Effector CD4-positive, alpha-beta T cell (primary cell): ENCODE measurements around the gene EEA1.
"Not testable (repeated sequence)": the region's sequence is repeated elsewhere in the genome, so short reads cannot be mapped to it uniquely, and the experiment has no call there.

Experiments used
- DNase-seq: peaks from one replicate; pipeline ENCODE4 v3.0.0-alpha.2; 2020

EEA1 gene

DNA sequence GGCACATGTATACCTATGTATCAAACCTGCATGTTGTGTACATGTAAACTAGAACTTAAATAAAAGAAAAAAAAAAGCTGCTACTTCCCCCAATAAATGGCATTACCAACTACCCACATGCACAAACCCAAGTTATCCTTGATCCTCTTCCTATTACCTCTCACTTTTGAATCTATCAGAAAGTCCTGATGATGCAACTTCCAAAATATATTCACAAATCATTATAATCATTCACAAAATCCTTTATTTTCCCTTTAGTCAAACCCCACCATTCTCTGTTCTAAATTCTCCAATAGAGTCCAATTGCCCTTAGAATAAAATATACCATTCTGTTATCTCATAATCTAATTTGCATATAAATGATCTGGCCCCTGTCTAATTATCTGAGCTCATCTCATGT is 134.3 kb downstream of the EEA1 start:
- no peak for DNase-seq

DNA sequence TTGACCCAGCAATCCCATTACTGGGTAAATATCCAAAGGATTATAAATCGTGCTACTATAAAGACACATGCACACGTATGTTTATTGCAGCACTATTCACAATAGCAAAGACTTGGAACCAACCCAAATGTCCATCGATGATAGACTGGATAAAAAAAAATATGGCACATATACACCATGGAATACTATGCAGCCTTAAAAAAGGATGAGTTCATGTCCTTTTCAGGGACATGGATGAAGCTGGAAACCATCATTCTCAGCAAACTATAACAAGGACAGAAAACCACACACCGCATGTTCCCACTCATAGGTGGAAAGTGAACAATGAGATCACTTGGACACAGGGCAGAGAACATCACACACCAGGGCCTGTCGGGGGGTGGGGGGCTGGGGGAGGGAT is 134.7 kb downstream of the EEA1 start:
- DNase-seq, result not testable (repeated sequence)

DNA sequence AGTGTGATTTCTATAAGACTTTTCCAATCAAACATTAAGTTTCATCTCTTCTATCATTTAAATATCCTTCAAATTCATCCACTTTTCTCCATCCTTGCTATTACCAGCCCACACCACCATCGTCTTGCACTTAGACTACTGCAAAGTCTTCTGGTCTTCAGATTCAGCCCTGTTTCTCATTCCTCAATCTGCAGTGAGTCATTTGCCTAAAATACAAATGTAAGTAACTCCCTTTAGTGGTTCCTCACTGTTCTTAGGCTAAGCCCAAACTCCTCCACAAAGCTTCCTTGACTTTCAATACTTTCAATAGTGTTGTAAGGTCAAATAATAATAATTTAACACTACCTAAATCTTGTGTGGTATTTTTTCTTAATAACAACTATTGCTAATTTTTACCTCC is 143.1 kb downstream of the EEA1 start:
- no peak for DNase-seq

DNA sequence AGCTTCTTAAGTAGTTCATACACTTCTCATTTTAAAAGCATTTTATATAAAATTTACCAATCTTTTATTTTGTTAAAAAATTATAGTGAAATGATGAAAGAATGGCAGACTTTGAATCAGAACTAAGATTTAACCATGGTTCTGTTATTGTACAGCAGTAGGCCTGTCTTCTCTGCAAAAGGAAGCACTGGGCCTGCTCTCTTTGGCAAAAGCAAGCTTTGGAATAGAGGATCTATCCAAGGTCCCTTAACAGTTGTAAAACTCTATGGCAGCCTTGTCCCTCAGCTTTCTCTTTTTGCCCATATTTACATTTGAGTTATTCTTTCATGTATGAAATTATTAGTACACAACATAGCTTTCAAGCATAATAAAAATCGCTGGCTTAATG is 143.5 kb downstream of the EEA1 start:
- DNase-seq, result no peak

DNA sequence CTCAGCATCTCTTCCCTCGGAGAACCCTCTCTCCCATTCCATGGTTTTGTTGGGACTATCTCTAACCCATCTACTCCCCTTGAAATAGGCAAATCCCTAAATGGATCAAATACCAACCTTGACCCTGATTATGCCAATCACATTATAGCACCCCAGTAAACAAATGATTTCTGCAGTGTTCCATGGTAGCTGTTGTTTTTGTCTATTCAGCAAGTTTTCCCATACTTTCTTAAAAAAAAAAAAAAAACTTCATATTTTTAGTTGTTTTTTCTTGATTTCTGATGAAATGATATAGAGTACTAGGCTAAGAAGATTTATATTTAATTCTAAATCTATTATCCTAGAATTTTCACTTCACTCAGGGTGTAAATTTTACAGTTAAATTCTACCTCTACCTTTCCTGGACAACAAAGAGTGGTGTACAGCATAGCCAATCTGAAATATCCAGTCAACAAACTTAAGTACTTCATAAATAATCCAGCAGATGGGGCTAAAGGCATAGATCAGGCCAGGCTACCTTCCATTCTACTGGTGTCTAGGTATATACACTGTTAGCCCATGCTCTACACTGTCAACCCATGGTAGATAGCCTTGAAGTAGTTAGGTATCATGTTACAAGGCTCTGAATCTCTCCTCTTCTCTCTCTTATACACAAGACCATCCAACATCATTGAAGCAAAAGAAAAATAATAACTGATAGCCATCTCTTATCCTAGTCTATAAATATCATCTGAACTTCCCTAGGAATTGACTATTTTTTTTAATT is 144.1 kb downstream of the EEA1 start:
- DNase-seq, result peak; percentile 10

GRCh38 chr12:92784356-92784755 is 144.7 kb downstream of the EEA1 start:
- no peak for DNase-seq

GRCh38 chr12:92779902-92780301 is 149.2 kb downstream of the EEA1 start:
- no peak for DNase-seq

DNA sequence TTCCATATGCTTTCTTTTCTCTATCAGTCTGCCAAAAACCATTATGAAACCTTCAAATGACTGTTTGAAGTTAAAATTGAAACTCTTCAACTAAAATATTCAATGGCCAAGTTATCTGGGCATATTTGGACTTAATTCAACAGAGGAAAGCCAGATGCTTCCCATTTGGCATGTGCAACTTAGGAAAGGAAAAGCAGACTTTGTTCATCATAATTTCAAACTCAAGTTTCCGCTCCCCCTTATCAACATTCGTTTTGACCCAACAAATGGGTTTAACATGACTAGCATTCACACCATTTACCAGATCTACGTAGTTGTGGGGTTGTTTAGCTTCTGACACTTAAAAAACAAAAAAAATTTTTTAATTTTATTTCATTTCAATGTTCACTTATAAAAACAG is 150.6 kb downstream of the EEA1 start:
- DNase-seq, result no peak

- DNase-seq, result no peak
Observed at GRCh38 chr12:92775416-92775815, 153.7 kb downstream of the EEA1 start.

DNA sequence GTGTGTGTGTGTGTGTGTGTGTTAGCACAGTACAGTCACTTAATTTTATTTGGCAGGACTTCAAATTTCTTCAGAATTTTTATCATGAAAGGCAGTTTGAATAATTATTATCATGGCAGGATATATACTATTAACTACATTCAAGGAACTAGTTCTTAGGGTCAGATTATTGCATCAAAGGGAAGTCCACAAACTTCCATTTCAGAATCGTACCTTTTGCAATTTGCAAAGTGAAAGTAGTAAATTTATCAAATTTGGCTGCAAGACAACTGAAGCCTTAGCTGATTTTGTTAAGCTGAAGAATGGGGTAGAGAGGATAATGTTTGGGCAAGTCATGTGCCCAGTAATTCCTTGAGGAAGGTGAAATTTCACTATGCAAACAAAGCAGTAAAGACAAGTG is 158.1 kb downstream of the EEA1 start:
- DNase-seq, result no peak

DNA sequence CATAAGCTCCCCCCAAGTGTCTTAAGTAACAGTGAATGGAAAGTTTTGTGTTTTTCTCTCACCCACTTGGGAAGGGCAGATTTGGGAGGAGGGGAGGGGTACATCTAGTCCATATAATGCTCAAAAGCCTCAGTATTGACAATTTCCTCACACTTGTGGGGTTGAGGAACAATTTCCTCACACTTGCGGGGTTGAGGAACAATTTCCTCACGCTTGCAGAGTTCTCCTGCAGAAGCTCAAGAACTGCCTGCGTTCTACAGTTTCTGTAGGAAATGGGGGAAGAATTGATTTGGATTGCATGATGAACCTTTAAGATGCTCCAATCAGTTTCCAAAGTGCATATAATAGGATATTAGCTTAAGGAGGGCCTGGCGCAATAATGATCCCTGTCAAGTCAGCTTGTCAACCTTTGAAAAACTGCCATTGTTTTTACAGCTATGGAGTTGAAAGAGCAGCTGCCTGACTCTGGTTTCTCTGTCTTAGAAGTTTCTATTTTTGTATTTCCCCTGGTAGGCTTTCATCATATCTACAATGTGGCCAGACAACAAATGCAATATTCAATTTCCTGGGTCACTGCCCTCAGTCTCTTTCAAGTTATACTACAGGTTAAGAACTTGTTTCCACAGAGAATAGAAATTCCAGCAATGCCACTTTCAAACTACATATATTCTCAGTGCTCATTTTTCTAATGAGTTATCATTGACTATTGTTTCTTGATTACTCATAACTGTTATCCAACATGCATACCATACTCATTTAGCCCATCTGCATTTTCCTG is 159.8 kb downstream of the EEA1 start:
- DNase-seq, result no peak

GRCh38 chr12:92765871-92766270 is 163.2 kb downstream of the EEA1 start:
- DNase-seq, result no peak

DNA sequence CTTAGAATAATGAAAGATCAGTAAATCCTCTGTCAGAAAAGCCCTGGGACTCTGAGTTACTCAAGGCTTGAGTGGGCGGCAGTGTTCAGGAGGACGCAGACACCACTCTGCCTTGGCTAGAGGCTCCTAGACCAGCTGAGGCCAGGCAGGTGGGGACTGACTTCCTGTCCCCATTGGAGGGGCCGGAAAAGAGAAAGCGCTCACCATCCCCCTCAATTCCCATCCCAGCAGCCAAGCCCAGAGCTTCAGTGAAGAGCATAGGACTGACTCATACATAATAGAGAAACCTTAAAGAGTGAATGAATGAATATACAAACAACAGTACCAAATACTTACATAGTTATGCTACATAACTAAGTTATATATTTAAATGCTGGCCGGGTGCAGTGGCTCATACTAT is 164.3 kb downstream of the EEA1 start:
- no peak for DNase-seq

DNA sequence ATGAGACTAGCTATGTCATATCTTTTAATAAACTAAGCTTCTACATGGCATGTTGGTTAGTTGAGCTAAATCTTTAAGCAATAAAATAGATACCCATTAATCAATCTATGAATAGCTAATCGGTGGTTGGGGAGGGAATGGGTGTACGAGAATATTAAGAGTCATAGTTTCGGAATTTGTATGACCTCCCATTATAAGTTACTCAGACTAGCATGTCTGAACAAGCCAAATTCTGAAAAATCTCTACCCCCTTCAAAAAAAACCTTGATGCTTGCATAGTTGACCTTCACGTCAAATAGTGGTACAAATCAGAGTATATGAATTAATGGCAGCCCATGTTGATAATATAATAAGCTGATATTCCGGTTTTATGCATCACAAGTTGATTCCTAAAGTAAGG is 166.3 kb downstream of the EEA1 start:
- no peak for DNase-seq

DNA sequence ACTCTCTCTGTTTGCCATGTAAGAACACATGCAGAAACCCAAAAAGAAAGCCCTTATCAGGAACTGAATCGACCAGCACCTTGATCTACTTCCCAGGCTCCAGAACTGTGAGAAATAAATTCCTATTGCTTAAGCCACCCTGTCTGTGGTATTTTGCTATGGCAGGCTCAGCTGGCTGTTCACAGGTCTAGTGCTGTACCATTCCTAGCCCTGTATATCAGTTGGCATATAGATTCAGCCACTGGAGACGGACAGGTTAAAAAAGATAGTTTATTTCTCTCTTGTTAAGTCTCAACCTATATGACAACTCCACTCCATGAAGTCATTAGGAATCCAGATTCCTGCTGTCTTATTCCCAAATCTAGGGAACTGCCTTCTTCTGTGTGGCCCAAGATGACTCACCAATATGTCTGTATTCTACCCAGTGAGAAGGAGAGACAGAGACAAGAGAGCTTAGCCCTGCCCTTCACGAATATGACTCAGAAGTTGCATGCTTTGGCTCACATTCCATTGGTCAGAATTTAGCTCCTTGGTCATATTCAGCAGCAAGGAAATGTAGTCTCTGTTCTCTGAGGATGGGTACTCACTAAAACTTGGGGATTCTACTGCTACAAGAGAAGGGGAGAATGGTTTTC is 169.3 kb downstream of the EEA1 start:
- DNase-seq, result no peak

DNA sequence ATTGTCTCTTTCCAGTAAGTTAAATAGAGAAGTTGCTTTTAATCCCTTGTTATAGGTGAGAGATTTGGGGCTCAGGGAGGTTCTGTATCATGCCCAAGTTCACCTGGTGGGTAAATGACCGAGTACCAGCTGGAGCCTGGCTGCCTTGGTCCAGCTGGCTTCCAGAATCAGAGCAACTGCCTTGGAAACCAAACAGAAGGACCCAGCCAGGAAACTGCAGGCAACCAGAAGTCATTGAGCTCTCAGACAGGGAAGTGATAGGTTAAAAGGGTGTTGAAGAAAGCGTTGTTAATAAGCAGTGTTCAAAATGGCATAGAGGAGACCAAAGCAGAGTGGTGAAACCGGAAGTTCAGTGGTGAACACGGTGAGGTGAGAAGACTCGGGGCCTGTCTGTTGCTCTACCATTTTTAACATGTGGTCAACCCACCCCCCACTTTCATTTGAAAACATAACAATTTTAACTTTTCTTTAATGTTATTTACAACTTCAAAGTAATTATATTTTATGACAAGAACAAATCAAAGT is 171.4 kb downstream of the EEA1 start:
- DNase-seq, result no peak

GRCh38 chr12:92756898-92757596 is 172.0 kb downstream of the EEA1 start:
- no peak for DNase-seq

DNA sequence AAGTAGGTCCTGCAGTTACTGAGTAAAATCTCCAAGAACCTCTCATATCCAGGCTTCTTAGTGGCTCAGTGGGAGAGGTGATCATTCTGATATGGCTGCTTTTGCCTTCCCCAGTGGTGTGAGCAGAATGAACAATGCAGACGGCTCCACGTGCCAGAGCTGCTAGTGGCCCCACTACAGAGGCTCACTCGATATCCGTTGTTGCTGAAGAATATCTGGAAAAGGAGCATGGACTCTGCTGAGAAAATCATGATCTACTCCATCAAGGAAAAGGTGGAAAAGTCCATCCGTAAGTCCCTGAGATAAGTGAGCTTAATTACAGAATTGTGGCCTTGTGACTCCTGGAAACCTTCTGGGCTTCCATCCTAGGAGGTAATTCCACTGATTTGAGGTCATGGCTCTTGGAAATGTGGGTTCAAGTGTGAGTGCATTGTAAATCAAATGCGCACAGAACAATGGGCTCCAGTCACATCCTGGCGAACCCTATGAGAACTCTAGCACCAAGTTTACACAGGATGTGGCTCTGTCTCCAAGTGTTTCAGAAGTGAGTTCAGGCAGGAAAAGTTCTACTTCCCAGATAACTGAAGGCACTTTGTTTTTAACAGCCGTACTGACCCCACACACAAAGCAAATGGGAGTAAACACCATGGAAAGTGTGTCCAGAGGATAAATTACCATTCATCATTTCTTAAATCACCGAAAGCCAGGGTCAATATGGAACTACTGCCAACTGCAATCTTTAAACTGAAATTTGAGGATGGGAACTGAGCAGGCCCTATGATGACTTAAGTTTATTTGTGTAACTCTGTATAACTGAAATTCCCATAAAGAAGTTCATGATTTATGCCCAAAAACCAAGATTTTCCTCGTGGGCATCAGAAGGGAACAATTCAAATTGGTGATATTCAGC is 174.9 kb downstream of the EEA1 start:
- no peak for DNase-seq

GRCh38 chr12:92749691-92750090 is 179.4 kb downstream of the EEA1 start:
- DNase-seq, result not testable (repeated sequence)

GRCh38 chr12:92747151-92747550 is 181.9 kb downstream of the EEA1 start:
- DNase-seq, result no peak

DNA sequence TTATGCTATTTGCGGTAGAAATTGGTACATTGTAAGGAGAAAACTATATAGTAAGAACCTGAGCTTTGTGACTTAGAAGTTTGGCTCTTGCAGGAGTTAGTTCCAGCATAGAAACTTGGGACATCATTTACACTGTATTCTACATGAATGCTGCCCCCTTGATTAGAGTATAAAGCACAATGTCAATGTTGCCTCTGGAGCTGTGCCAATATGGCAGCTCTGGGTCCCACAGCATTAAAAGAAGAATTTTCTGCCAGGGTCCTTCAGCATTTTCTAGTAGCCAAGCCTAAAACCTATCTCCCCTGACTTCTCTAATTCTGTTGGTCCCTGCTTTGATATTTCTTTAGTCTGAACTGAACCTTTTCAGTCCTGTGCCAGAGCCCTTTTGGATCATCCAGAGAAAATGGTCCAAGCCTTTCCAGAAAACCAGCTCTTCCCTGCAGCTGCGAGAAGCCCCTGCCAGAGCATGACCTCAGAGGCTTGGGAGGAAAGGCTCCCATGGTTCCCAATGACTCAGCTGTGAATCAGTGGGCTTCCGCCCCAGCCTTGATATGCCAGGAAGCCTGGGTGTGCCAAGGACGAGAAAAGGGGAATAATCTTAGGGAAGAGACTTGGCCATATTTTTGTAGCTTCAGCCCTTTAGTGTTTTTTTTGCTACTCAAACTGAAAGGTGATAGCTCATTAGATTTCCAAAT is 183.1 kb downstream of the EEA1 start:
- no peak for DNase-seq
